Measurements from ENCODE around the gene RGS11. TPM values are rescaled to one million over a fixed set of nuclear protein-coding genes. Genes with fewer than 3 reads are reported as not detected.

RGS11 gene
- total RNA-seq: 0.20 and 0.44 TPM in 2 replicates

DNA sequence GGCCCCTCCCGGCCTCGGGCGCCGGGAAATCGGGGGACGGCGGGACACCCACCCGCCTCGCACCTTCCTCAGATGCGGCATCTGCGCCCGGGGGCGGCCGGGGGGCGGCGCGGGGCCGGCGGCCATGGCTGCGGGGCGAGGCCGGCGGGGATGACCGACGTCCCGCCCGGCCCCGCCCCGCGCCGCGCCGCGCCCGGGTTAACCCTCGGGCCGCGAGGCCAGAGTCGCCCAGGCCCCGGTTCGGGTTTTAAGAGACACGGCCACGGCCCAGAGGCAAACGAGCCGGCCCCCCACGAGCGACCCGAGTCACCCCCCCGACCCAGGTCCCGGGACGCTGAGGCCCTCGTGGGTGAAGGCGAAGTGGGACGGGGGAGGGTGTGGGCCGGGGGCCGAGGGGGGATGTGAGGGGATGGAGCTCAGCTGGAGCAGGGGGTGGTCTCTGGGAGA lies at the start of gene RGS11:
Gene RGS11, minus strand, starts transcription at position 159 of the 447 bp plus-strand sequence. Its CDS starts 33 bp downstream, at position 126.
- no peak for DNase-seq (ENCODE audit: low read depth in 2 of 2)

GRCh38 chr16:324451-325334 lies 48.9 kb upstream of the RGS11 start:
- peak; percentile 25 to 38 for DNase-seq (ENCODE audit: low read depth in 2 of 2)

DNA sequence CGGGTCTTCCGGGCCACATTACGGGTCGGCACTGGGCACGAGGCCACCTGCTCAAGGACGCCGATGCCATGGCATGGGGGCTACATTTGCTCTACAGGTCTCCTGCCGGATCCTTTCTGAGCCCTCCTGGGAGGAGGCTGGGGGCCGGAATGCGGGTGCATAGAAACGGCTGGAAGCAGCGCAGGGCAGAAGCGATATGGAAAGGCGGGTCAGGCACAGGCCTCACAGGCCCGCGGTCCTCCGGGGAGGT lies 48.4 kb upstream of the RGS11 start:
- DNase-seq (ENCODE audit: low read depth in 2 of 2): no peak

DNA sequence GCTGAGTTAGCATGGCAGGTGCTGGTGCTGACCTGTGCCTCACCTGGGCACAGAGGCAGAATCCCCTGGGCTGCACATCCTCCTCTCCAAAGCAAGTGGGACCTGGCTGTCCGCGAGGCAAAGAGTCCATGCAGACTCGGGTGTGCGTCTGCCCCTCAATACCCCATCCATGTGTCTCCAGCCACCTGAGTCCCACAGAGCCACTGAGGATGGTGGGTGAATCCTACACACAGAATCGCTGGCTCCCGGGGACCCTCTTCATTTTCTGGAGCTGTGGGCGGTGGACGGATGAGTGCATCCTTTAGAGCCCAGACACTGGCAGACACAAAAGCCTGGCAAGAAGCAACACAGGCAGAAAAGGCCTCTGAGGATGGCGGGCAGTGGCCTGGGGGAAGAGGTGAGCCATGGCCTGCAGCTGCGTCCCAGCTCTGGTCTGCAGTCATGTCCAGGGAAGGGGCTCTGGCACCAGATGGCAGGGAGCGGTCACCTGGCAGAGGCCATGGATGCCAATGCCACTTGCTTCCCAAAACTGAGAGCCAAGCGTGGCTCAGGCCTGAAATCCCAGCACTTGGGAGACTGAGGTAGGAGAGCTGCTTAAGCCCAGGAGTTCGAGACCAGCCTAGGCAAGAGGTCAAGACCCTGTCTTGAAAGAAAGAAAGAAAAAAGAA lies 46.9 kb upstream of the RGS11 start:
- DNase-seq (ENCODE audit: low read depth in 2 of 2): no peak

- no peak for DNase-seq (ENCODE audit: low read depth in 2 of 2)
Measured at GRCh38 chr16:321532-321931, 45.8 kb upstream of the RGS11 start.

DNA sequence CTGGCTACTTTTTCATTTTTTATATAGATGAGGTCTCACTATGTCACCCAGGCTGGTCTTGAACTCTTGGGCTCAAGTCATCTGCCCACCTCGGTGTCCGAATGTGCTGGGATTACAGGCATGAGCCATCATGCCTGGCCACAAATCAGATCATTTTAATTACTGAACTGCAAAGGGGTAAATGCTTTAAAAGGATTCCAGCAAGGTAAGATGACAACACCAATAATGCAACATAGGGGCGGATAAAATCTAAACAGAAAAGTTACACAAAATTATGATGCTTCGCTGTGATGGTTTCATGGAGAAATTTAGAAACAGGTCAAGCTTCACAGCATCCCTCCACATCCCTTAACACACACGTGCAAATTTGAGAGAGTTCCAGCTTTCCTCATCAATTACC lies 44.5 kb upstream of the RGS11 start:
- DNase-seq (ENCODE audit: low read depth in 2 of 2): no peak

DNA sequence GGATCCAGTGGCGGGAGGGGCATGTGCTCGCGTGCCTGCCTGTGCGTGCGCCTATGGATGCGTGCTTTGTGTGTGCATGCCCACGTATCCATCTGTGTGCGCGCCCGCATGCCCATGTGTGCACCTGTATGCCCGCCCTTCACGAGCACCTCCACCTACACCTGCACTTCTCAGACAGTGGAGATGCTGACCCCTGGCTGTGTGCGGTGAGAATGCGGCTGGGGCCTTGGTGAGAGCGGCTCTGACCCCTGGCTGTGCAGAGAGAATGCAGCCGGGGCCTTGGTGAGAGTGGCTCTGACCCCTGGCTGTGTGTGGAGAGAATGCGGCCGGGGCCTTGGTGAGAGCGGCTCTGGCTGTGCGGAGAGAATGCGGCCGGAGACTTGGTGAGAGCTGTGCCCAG lies 42.9 kb upstream of the RGS11 start:
- peak in 1 of 2 donors; percentile 15 for DNase-seq (ENCODE audit: low read depth in 2 of 2)

DNA sequence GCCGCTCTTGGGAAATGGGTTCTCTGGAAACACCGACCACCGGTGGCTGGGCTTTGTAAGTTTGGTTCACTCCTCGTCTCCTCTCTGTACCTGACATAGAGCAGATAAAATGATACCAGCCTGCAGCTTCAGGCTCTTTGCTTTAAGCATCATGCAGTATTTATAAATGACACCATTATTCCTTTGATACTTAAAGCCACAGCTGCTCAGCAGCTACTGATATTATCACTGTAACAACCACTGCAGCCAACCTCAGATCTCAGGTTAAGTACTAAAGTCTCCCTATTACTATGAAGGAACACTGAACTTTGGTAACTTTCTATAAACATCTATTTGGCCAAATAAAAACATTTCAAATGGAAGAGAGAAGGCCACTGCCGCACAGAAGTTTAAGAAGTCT lies 41.8 kb upstream of the RGS11 start:
- no peak for DNase-seq (ENCODE audit: low read depth in 2 of 2)

GRCh38 chr16:316741-317464 lies 41.2 kb upstream of the RGS11 start:
- DNase-seq (ENCODE audit: low read depth in 2 of 2): no peak

GRCh38 chr16:314795-315299 lies 39.1 kb upstream of the RGS11 start:
- no peak for DNase-seq (ENCODE audit: low read depth in 2 of 2)

- DNase-seq (ENCODE audit: low read depth in 2 of 2): no peak
Measured at GRCh38 chr16:314351-314750, 38.6 kb upstream of the RGS11 start.

DNA sequence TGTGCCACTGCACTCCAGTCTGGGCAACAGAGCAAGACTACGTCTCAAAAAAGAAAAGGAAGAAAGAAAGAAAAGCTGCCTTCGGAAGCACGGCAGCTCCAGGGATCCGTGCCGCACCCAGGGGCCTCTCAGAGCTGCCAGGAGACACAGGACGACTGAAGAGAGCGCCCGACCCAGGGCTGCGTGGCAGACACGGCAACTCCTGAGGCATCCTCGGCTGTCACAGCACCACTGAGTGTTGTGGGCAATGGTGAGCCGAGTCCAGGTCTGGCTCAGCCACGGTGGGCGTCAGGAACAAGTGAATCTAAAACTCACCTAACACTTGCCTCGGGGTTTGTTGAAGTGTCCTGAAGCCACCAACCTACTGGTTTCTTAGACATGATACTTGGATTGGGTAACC lies 36.0 kb upstream of the RGS11 start:
- DNase-seq (ENCODE audit: low read depth in 2 of 2): no peak

DNA sequence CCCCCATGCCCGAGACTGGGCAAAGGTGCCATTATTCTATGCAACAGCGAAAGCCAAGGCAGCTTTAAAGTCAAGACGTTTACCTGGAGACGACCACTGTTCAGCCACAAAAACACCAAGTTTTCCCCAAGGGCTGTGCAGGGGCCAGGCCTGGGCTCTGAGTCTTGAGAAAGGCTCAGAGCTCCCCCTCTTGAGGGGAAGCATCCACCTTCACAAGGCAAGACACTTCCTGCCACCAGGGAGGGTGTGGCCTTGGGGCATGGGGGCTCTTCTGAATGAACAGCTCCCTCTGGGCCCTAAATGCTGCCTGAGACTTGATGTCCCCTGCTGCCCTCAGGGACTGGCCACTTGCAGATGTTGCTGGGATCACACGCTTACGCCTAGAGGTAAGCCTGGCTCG lies 33.7 kb upstream of the RGS11 start:
- no peak for DNase-seq (ENCODE audit: low read depth in 2 of 2)

- DNase-seq (ENCODE audit: low read depth in 2 of 2): no peak
Measured at GRCh38 chr16:307691-308312, 32.1 kb upstream of the RGS11 start.

DNA sequence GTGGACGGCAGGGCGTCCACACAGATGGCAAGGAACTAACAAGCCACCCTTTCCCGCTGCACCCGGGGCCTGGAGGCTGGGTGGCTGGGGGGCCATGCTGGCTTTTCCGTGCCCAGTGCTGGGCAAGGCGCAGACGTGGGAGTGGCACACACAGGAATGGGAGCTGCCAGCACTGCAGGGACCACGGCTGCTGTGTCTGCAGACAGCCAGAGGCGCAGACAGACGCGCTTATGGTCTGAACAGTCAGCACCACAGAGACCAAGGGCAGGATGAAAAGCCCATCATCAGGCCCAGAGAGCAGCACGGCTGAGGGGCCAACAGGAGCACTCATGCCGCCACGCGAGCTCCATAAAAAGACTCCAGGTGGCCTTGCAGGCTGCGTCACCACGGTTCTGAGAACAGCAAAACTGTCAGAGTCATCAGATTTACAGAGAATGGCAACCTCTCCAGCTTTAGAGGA lies 31.2 kb upstream of the RGS11 start:
- no peak for DNase-seq (ENCODE audit: low read depth in 2 of 2)

DNA sequence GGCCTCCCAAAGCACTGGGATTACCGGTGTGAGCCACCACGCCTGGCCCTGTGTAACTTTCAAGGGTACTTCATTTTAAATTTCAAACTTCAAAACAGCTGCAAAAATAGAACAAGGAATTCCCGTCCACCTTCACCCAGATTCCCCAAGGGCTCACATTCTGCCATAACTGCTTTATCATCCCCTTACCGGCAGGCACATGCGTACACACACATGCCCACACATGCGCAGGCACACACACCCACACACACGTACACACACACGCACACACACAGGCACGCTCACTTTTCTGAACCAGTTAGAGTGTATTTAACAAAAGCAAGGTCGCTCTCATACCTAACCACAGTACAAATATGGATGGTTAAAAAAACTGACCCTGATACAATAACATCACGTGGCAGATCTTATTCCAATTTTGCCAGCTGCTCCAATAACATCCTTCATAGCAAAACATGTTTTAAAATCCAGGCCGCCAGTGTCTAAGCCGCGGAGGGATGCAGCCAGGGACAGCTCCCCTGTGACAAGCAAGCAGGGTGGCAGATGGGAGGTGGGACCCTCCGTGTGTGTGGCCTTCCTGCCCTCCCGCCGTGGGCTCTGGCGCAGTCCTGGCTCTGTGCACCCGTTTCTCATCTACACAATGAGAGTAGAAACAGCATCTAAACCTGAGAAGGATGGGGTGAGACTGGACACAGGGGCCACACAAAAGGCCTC lies 30.3 kb upstream of the RGS11 start:
- peak in 1 of 2 donors; percentile 21 for DNase-seq (ENCODE audit: low read depth in 2 of 2)

GRCh38 chr16:303760-304505 lies 28.2 kb upstream of the RGS11 start:
- peak; percentile 19 to 29 for DNase-seq (ENCODE audit: low read depth in 2 of 2)

GRCh38 chr16:301950-302349 lies 26.2 kb upstream of the RGS11 start:
- no peak for DNase-seq (ENCODE audit: low read depth in 2 of 2)

- no peak for DNase-seq (ENCODE audit: low read depth in 2 of 2)
Measured at GRCh38 chr16:301235-301634, 25.5 kb upstream of the RGS11 start.

- DNase-seq (ENCODE audit: low read depth in 2 of 2): no peak
Measured at GRCh38 chr16:297832-298231, 22.1 kb upstream of the RGS11 start.

Data from lung microvascular endothelial cell (primary cell).